Measurements from ENCODE around the gene GDF7.

GDF7 gene

GRCh38 chr2:20664431-20665242 is 2.3 kb upstream of the GDF7 start:
- Mint-ChIP-seq H3K4me1 (ENCODE audit: low read depth in 2 of 2) (peaks cover 3 to 7% of the 10 kb centered on the region in 2 donors), H3K27ac (no peak overlapping the region), H3K27me3 (peaks cover 63 to 94% of the 10 kb centered on the region in 2 donors), H3K36me3 (ENCODE audit: insufficient read depth) (peaks cover 9% of the 10 kb centered on the region), H3K9me3 (no peaks in the 10 kb centered on the region), H3K4me3 (no peak overlapping the region)
- no peak for ATAC-seq (replicated peaks)
- no peak for DNase-seq

GRCh38 chr2:20665243-20666004 is 1.5 kb upstream of the GDF7 start:
- Mint-ChIP-seq H3K9me3 (no peaks in the 10 kb centered on the region), H3K36me3 (ENCODE audit: insufficient read depth) (peaks cover 9% of the 10 kb centered on the region), H3K4me3 (peak overlapping the region; percentile 77 to 79), H3K27me3 (peaks cover 67 to 94% of the 10 kb centered on the region in 2 donors), H3K27ac (peak overlapping the region in 1 of 2 donors; percentile 29), H3K4me1 (ENCODE audit: low read depth in 2 of 2) (peaks cover 3 to 8% of the 10 kb centered on the region in 2 donors)
- DNase-seq (no peak), ATAC-seq (replicated peaks) (no peak)

GRCh38 chr2:20666005-20666303 is 990 bp upstream of the GDF7 start:
- H3K4me1 Mint-ChIP-seq (ENCODE audit: low read depth in 2 of 2) = peaks cover 3 to 8% of the 10 kb centered on the region in 2 donors

GRCh38 chr2:20667151-20667530 is 197 bp downstream of the GDF7 start:
- H3K4me3 Mint-ChIP-seq = peak overlapping the region in 1 of 2 donors; percentile 64
- peaks cover 72 to 92% of the 10 kb centered on the region in 2 donors for H3K27me3 Mint-ChIP-seq
- H3K9me3 Mint-ChIP-seq = no peaks in the 10 kb centered on the region

More at GRCh38 chr2:20666005-20666303, 990 bp upstream of the GDF7 start:
- DNase-seq (no peak), ATAC-seq (replicated peaks) (peak; percentile 7)
- Mint-ChIP-seq H3K27ac (no peak overlapping the region), H3K36me3 (ENCODE audit: insufficient read depth) (peaks cover 9% of the 10 kb centered on the region), H3K9me3 (no peaks in the 10 kb centered on the region), H3K4me3 (peak overlapping the region; percentile 77 to 79), H3K27me3 (peaks cover 67 to 92% of the 10 kb centered on the region in 2 donors)

GRCh38 chr2:20667531-20668401 is 822 bp downstream of the GDF7 start:
- peaks cover 16% of the 10 kb centered on the region for H3K36me3 Mint-ChIP-seq (ENCODE audit: insufficient read depth)
- DNase-seq = no peak
- H3K4me1 Mint-ChIP-seq (ENCODE audit: low read depth in 2 of 2) = peaks cover 3 to 8% of the 10 kb centered on the region in 2 donors
- peaks cover 73 to 92% of the 10 kb centered on the region in 2 donors for H3K27me3 Mint-ChIP-seq
- no peaks in the 10 kb centered on the region for H3K9me3 Mint-ChIP-seq
- peak overlapping the region; percentile 54 to 64 for H3K4me3 Mint-ChIP-seq
- H3K27ac Mint-ChIP-seq = no peak overlapping the region
- ATAC-seq (replicated peaks) = no peak

More at GRCh38 chr2:20667151-20667530, 197 bp downstream of the GDF7 start:
- DNase-seq (no peak), ATAC-seq (replicated peaks) (peak; percentile 54)
- Mint-ChIP-seq H3K36me3 (ENCODE audit: insufficient read depth) (peaks cover 13% of the 10 kb centered on the region), H3K4me1 (ENCODE audit: low read depth in 2 of 2) (peaks cover 3 to 8% of the 10 kb centered on the region in 2 donors), H3K27ac (no peak overlapping the region)

- peak overlapping the region; percentile 54 to 64 for H3K4me3 Mint-ChIP-seq
- DNase-seq (no peak), ATAC-seq (replicated peaks) (no peak)
- peaks cover 16% of the 10 kb centered on the region for H3K36me3 Mint-ChIP-seq (ENCODE audit: insufficient read depth)
- no peak overlapping the region for H3K27ac Mint-ChIP-seq
- H3K4me1 Mint-ChIP-seq (ENCODE audit: low read depth in 2 of 2) = peaks cover 3 to 8% of the 10 kb centered on the region in 2 donors
- no peaks in the 10 kb centered on the region for H3K9me3 Mint-ChIP-seq
- H3K27me3 Mint-ChIP-seq = peaks cover 78 to 92% of the 10 kb centered on the region in 2 donors
Observed at GRCh38 chr2:20668451-20668850, 1.5 kb downstream of the GDF7 start.

GRCh38 chr2:20668871-20669475 is 2.0 kb downstream of the GDF7 start:
- no peaks in the 10 kb centered on the region for H3K9me3 Mint-ChIP-seq
- H3K27me3 Mint-ChIP-seq = peaks cover 78 to 92% of the 10 kb centered on the region in 2 donors
- peaks cover 3 to 8% of the 10 kb centered on the region in 2 donors for H3K4me1 Mint-ChIP-seq (ENCODE audit: low read depth in 2 of 2)
- no peak for DNase-seq
- peak overlapping the region in 1 of 2 donors; percentile 31 for H3K4me3 Mint-ChIP-seq
- peaks cover 11% of the 10 kb centered on the region for H3K36me3 Mint-ChIP-seq (ENCODE audit: insufficient read depth)
- no peak overlapping the region for H3K27ac Mint-ChIP-seq
- no peak for ATAC-seq (replicated peaks)

- Mint-ChIP-seq H3K9me3 (no peaks in the 10 kb centered on the region), H3K4me3 (peak overlapping the region in 1 of 2 donors; percentile 31), H3K36me3 (ENCODE audit: insufficient read depth) (peaks cover 11% of the 10 kb centered on the region), H3K4me1 (ENCODE audit: low read depth in 2 of 2) (peaks cover 3 to 8% of the 10 kb centered on the region in 2 donors), H3K27me3 (peaks cover 73 to 92% of the 10 kb centered on the region in 2 donors), H3K27ac (no peak overlapping the region)
- no peak for ATAC-seq (replicated peaks)
- DNase-seq = no peak
Observed at GRCh38 chr2:20669562-20670314, 2.8 kb downstream of the GDF7 start.

GRCh38 chr2:20670315-20671035 is 3.5 kb downstream of the GDF7 start:
- Mint-ChIP-seq H3K27ac (no peak overlapping the region), H3K4me1 (ENCODE audit: low read depth in 2 of 2) (peaks cover 0 to 10% of the 10 kb centered on the region in 2 donors), H3K4me3 (no peak overlapping the region), H3K36me3 (ENCODE audit: insufficient read depth) (peaks cover 11% of the 10 kb centered on the region), H3K9me3 (no peaks in the 10 kb centered on the region), H3K27me3 (peaks cover 66 to 92% of the 10 kb centered on the region in 2 donors)
- DNase-seq = no peak
- no peak for ATAC-seq (replicated peaks)

- peak overlapping the region in 1 of 2 donors; percentile 21 for H3K4me3 Mint-ChIP-seq
- no peaks in the 10 kb centered on the region for H3K9me3 Mint-ChIP-seq
- ATAC-seq (replicated peaks) = no peak
- peaks cover 61 to 88% of the 10 kb centered on the region in 2 donors for H3K27me3 Mint-ChIP-seq
- peaks cover 0 to 9% of the 10 kb centered on the region in 2 donors for H3K4me1 Mint-ChIP-seq (ENCODE audit: low read depth in 2 of 2)
- peaks cover 10% of the 10 kb centered on the region for H3K36me3 Mint-ChIP-seq (ENCODE audit: insufficient read depth)
- no peak for DNase-seq
- no peak overlapping the region for H3K27ac Mint-ChIP-seq
Observed at GRCh38 chr2:20671036-20671735, 4.2 kb downstream of the GDF7 start.

- ATAC-seq (replicated peaks) (no peak), DNase-seq (no peak)
- Mint-ChIP-seq H3K4me3 (no peak overlapping the region), H3K9me3 (no peaks in the 10 kb centered on the region), H3K27me3 (peaks cover 57 to 83% of the 10 kb centered on the region in 2 donors), H3K4me1 (ENCODE audit: low read depth in 2 of 2) (peaks cover 0 to 7% of the 10 kb centered on the region in 2 donors), H3K27ac (no peak overlapping the region), H3K36me3 (ENCODE audit: insufficient read depth) (peaks cover 6% of the 10 kb centered on the region)
Observed at GRCh38 chr2:20671736-20672080, 4.8 kb downstream of the GDF7 start.
